ENCODE data around the gene LNPK.
A peak's percentile ranks its signal among the peaks of the same experiment; 100 is the strongest.

LNPK gene

DNA sequence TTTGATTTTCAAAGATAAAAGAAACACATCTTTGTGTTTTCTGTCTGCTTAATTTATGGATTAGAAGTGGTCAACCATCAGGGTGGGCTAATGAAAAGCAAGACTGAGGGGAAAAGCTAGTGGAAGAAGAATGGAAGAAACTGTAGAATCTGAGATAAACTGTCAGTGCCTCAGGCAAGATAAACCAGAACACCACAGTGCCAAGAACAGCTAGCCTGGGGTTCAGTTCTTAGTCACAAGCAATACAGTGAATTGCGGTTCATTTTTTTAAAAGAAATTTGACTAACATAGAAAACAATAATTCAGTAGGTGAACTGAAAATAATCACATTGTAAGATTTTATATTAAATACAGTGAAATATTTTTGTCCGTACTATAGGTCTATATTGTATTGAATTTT lies 22.0 kb upstream of the LNPK start:
- TF ChIP-seq, protein P1, sequence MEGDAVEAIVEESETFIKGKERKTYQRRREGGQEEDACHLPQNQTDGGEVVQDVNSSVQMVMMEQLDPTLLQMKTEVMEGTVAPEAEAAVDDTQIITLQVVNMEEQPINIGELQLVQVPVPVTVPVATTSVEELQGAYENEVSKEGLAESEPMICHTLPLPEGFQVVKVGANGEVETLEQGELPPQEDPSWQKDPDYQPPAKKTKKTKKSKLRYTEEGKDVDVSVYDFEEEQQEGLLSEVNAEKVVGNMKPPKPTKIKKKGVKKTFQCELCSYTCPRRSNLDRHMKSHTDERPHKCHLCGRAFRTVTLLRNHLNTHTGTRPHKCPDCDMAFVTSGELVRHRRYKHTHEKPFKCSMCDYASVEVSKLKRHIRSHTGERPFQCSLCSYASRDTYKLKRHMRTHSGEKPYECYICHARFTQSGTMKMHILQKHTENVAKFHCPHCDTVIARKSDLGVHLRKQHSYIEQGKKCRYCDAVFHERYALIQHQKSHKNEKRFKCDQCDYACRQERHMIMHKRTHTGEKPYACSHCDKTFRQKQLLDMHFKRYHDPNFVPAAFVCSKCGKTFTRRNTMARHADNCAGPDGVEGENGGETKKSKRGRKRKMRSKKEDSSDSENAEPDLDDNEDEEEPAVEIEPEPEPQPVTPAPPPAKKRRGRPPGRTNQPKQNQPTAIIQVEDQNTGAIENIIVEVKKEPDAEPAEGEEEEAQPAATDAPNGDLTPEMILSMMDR (conservative IDR thresholded peaks at IDR 0.05; ENCODE audit: low read depth): no peak
- CTCF ChIA-PET: no interaction called here
- DNase-seq (ENCODE audit: low spot score): no peak
- H3K27ac ChIP-seq: no peak overlapping the region
- POLR2A ChIA-PET (ENCODE audit: low non-redundant PET): no interaction called here

DNA sequence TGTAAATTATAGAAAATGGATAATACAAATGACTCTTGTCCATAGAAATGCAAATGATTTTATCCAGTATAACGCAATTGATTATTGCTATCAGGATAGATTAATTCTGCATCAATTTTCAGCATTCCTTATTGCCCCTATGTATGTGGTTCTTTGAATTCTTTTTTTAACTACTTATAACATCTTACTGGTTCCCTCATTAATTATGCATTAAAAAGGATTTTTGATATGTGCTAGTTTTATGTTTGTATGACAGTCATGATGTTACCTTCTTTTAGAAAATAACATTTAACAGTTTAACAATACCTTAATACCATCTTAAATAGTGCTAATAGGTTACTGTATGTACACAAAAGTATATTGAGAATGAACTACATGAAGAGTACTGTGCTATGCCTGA lies 20.0 kb upstream of the LNPK start:
- POLR2A ChIA-PET (ENCODE audit: low non-redundant PET): no interaction called here
- no peak overlapping the region for H3K27ac ChIP-seq
- CTCF ChIA-PET: interaction anchor here (0.6 kb wide), 1 partner anchor 1300 kb away, joined by 3 read pairs; no protein-coding TSS in a partner anchor
- no peak for DNase-seq (ENCODE audit: low spot score)
- TF ChIP-seq, protein P1 (conservative IDR thresholded peaks at IDR 0.05; ENCODE audit: low read depth): no peak

DNA sequence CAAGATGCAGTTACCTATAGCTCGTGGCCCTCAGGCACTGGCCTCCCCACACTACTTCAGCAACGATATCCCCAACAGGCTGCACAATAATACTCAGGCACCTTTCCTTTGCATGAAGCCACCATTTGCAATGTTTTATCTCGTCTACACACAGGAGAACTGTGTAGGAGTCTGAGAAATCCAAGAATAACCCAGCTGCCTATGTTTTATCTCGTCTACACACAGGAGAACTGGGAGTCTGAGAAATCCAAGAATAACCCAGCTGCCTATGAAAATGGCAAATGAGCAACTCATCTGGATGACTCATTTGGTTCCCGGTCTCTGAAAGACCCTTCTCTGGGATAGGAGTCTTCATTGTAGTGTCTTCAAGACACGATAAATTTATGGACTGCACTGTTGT lies 18.3 kb upstream of the LNPK start:
- CTCF ChIA-PET: interaction anchor here (0.7 kb wide), 1 partner anchor 926 kb away, joined by 3 read pairs; no protein-coding TSS in a partner anchor
- POLR2A ChIA-PET (ENCODE audit: low non-redundant PET): no interaction called here
- no peak overlapping the region for H3K27ac ChIP-seq
- no peak for DNase-seq (ENCODE audit: low spot score)
- TF ChIP-seq, protein P1 (conservative IDR thresholded peaks at IDR 0.05; ENCODE audit: low read depth): no peak

DNA sequence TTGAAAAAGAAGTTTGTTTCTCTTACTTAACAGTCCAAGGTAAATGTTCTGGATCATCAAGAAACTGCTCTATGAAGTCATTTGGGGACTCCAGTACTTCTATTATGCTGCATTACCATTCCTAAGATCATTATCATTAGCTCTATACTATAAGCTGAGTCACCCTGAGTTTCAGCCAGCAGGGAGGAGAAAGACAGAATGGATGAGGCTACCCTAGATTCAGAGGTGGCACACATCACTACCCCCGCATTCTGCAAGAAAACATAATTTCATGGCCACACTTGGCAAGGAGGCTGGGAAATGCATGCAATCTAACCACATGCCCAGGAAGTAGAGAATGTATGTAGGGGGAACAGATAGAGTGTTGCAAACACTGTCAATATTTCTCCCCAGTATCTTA lies 16.6 kb upstream of the LNPK start:
- peak; percentile 5 for DNase-seq (ENCODE audit: low spot score)
- H3K27ac ChIP-seq: no peak overlapping the region
- CTCF ChIA-PET: no interaction called here
- POLR2A ChIA-PET (ENCODE audit: low non-redundant PET): no interaction called here
- TF ChIP-seq, protein P1 (conservative IDR thresholded peaks at IDR 0.05; ENCODE audit: low read depth): no peak

DNA sequence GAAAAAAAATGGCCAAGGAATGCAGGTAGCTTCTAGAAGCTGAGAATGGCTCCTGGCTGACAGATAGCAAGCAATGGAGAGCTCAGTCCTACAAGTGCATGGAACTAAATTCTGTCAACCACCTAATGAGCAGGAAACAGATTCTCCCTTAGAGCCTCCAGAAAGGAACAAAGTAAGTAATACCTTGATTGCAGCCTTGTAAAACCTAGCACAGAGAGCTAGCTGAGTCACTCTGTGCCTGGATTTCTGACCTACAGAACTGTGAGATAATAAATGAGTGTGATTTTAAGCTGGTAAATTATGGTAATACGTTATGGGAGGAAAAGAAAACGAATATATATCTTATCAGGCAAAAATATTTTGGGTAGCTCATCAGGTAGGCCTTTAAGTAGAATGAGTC lies 7.4 kb upstream of the LNPK start:
- no peak for DNase-seq (ENCODE audit: low spot score)
- no peak overlapping the region for H3K27ac ChIP-seq
- TF ChIP-seq, protein P1 (conservative IDR thresholded peaks at IDR 0.05; ENCODE audit: low read depth): no peak
- ChIA-PET CTCF (no interaction called here), POLR2A (ENCODE audit: low non-redundant PET) (no interaction called here)

DNA sequence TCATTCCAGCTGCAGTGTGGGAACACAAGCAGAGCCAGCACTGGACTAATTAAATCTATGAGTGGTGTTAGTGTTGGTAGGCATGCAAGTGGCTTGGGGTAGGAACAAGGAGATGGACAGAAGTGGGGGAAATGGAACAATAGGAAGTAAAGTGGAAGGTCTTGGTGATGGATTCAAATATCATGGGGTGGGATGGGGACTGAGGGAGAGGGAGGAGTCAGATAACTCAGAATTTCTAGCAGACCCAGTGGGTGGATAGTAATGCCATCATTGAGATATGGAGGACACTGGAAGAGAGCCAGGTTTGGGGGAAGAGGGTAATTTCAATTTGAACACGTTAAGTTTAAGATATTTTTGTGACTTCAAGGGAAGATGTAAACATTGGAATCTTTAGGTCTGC lies 2.9 kb upstream of the LNPK start:
- ChIA-PET CTCF (no interaction called here), POLR2A (ENCODE audit: low non-redundant PET) (no interaction called here)
- H3K27ac ChIP-seq: no peak overlapping the region
- TF ChIP-seq, protein P1 (conservative IDR thresholded peaks at IDR 0.05; ENCODE audit: low read depth): no peak
- no peak for DNase-seq (ENCODE audit: low spot score)

DNA sequence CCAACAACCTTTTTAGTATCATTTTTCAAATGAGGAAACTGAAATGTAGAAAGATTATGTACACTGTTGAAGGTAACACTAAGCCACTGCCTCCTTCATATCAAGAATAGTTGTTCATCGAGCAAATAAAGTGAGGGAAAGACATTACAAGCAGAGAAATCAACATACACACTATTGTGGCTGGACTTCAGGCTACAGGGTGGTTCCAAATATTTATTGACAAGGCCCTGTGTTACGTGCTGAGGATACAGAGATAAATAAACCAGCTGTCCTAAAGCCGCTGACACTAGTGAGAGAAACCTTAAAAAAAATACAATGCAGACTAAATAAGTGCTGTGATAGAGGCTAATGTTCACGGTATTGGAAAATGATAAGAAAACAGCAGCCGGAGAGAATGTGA lies 1.9 kb upstream of the LNPK start:
- CTCF ChIA-PET: no interaction called here
- TF ChIP-seq, protein P1 (conservative IDR thresholded peaks at IDR 0.05; ENCODE audit: low read depth): no peak

More for the DNA sequence above, 1.9 kb upstream of the LNPK start:
- POLR2A ChIA-PET (ENCODE audit: low non-redundant PET): no interaction called here
- no peak overlapping the region for H3K27ac ChIP-seq
- DNase-seq (ENCODE audit: low spot score): no peak
